NCI-H82 treated with DMSO at 0.1 percent for 48 hours (cell line): Measurements from ENCODE around the gene CTNND2.

Experiments
- DNase-seq: peaks from one replicate; lab custom pipeline; 2025; ENCODE audit not compliant: unreplicated experiment; lab: John Stamatoyannopoulos, UW

Gene CTNND2

GRCh38 chr5:11527652-11528349 is 376.4 kb downstream of the CTNND2 start:
- DNase-seq, result no peak

- no peak for DNase-seq
Observed at GRCh38 chr5:11525020-11525419, 379.2 kb downstream of the CTNND2 start.

GRCh38 chr5:11524188-11524587 is 380.1 kb downstream of the CTNND2 start:
- DNase-seq, result no peak

- DNase-seq, result no peak
Observed at GRCh38 chr5:11522796-11523195, 381.4 kb downstream of the CTNND2 start.

GRCh38 chr5:11520241-11520930 is 383.9 kb downstream of the CTNND2 start:
- DNase-seq, result no peak

GRCh38 chr5:11519236-11519635 is 385.0 kb downstream of the CTNND2 start:
- no peak for DNase-seq

- DNase-seq, result no peak
Observed at GRCh38 chr5:11518676-11519075, 385.6 kb downstream of the CTNND2 start.

- DNase-seq, result no peak
Observed at GRCh38 chr5:11514705-11515432, 389.4 kb downstream of the CTNND2 start.

GRCh38 chr5:11511878-11512277 is 392.4 kb downstream of the CTNND2 start:
- DNase-seq, result no peak

GRCh38 chr5:11510889-11511288 is 393.4 kb downstream of the CTNND2 start:
- DNase-seq, result no peak

GRCh38 chr5:11509793-11510192 is 394.5 kb downstream of the CTNND2 start:
- no peak for DNase-seq

- DNase-seq, result no peak
Observed at GRCh38 chr5:11507156-11507910, 396.9 kb downstream of the CTNND2 start.

GRCh38 chr5:11504886-11505193 is 399.4 kb downstream of the CTNND2 start:
- no peak for DNase-seq

GRCh38 chr5:11504065-11504885 is 400.0 kb downstream of the CTNND2 start:
- no peak for DNase-seq

GRCh38 chr5:11502783-11503182 is 401.5 kb downstream of the CTNND2 start:
- no peak for DNase-seq

GRCh38 chr5:11497651-11498050 is 406.6 kb downstream of the CTNND2 start:
- DNase-seq, result no peak

- DNase-seq, result no peak
Observed at GRCh38 chr5:11496137-11496719, 408.0 kb downstream of the CTNND2 start.

GRCh38 chr5:11494340-11494739 is 409.9 kb downstream of the CTNND2 start:
- no peak for DNase-seq

- no peak for DNase-seq
Observed at GRCh38 chr5:11491404-11492075, 412.7 kb downstream of the CTNND2 start.

- DNase-seq, result no peak
Observed at GRCh38 chr5:11483630-11484029, 420.6 kb downstream of the CTNND2 start.
